ENCODE data around the gene TCHP.
"Not testable (repeated sequence)": the region's sequence is repeated elsewhere in the genome, so short reads cannot be mapped to it uniquely, and the experiment has no call there.

TCHP gene

GRCh38 chr12:109879351-109880042 lies 20.6 kb upstream of the TCHP start:
- no peak for DNase-seq (ENCODE audit: low read depth in 3 of 3)

- peak; percentile 76 to 85 (median 84) for DNase-seq (ENCODE audit: low read depth in 3 of 3)
Observed at GRCh38 chr12:109880043-109880931, 19.8 kb upstream of the TCHP start, which contains the start of gene GLTP. TSS of gene GLTP (minus strand) at chr12:109880541. CDS start at chr12:109880374, 167 bp downstream.

GRCh38 chr12:109880938-109881337 lies 19.1 kb upstream of the TCHP start:
- DNase-seq (ENCODE audit: low read depth in 3 of 3), result no peak

GRCh38 chr12:109881752-109882151 lies 18.3 kb upstream of the TCHP start:
- no peak for DNase-seq (ENCODE audit: low read depth in 3 of 3)

GRCh38 chr12:109883461-109883860 lies 16.6 kb upstream of the TCHP start:
- DNase-seq (ENCODE audit: low read depth in 3 of 3), result no peak

GRCh38 chr12:109885616-109886015 lies 14.5 kb upstream of the TCHP start:
- no peak for DNase-seq (ENCODE audit: low read depth in 3 of 3)

GRCh38 chr12:109888179-109889020 lies 11.7 kb upstream of the TCHP start:
- no peak for DNase-seq (ENCODE audit: low read depth in 3 of 3)

GRCh38 chr12:109890620-109891170 lies 9.4 kb upstream of the TCHP start:
- no peak for DNase-seq (ENCODE audit: low read depth in 3 of 3)

- DNase-seq (ENCODE audit: low read depth in 3 of 3), result not testable (repeated sequence)
Observed at GRCh38 chr12:109891731-109892130, 8.3 kb upstream of the TCHP start.

- no peak for DNase-seq (ENCODE audit: low read depth in 3 of 3)
Observed at GRCh38 chr12:109892165-109892715, 7.8 kb upstream of the TCHP start.

GRCh38 chr12:109892748-109893147 lies 7.3 kb upstream of the TCHP start:
- DNase-seq (ENCODE audit: low read depth in 3 of 3), result no peak

GRCh38 chr12:109893261-109893995 lies 6.6 kb upstream of the TCHP start:
- DNase-seq (ENCODE audit: low read depth in 3 of 3), result no peak

GRCh38 chr12:109894939-109895338 lies 5.1 kb upstream of the TCHP start:
- no peak for DNase-seq (ENCODE audit: low read depth in 3 of 3)

GRCh38 chr12:109896188-109896587 lies 3.9 kb upstream of the TCHP start:
- no peak for DNase-seq (ENCODE audit: low read depth in 3 of 3)

- no peak for DNase-seq (ENCODE audit: low read depth in 3 of 3)
Observed at GRCh38 chr12:109897029-109897428, 3.0 kb upstream of the TCHP start.

- not testable (repeated sequence) for DNase-seq (ENCODE audit: low read depth in 3 of 3)
Observed at GRCh38 chr12:109899345-109899744, 729 bp upstream of the TCHP start.

- DNase-seq (ENCODE audit: low read depth in 3 of 3), result no peak
Observed at GRCh38 chr12:109900752-109901580, 892 bp downstream of the TCHP start.

GRCh38 chr12:109902891-109903418 lies 2.9 kb downstream of the TCHP start:
- DNase-seq (ENCODE audit: low read depth in 3 of 3), result no peak

GRCh38 chr12:109905301-109905700 lies 5.2 kb downstream of the TCHP start:
- DNase-seq (ENCODE audit: low read depth in 3 of 3), result no peak
